IMR-90 (cell line): ENCODE data around the gene PLXNA1. TPM values are rescaled to one million over a fixed set of nuclear protein-coding genes. Genes with fewer than 3 reads are reported as not detected.

Experiments
- ATAC-seq: fragments of 200-7000 bp; cut with Tn5 transposase; 2 replicates; pipeline ENCODE4 v1.9.1; 2020; ENCODE audit warnings: low read depth, mild to moderate bottlenecking, moderate library complexity
- BruUV-seq: library from RNA; stranded (reverse); fragments of 400-500 nt; replicated peaks from 2 replicates; lab custom pipeline; 2021; lab: Mats Ljungman, UMichigan
- CTCF ChIA-PET: fragments of 300-600 bp; formaldehyde crosslinking; extraction: SDS; loops from one replicate; lab custom pipeline; 2021; ENCODE audit warnings: antibody characterized with exemption; lab: Yijun Ruan, JAX
- POLR2A ChIA-PET: fragments of 300-600 bp; sonication (Branson Sonifier 250); formaldehyde crosslinking; loops from one replicate; lab custom pipeline; 2022; ENCODE audit warnings: antibody characterized with exemption; ENCODE audit not compliant: unreplicated experiment; lab: Charles Lee
- DNase-seq: peaks from one replicate; pipeline ENCODE4 v3.0.0; 2013
- H2AFZ ChIP-seq: replicated peaks from 2 replicates; pipeline ENCODE3; 2013; ENCODE audit warnings: low read length, mild to moderate bottlenecking; ENCODE audit not compliant: poor library complexity
- H2AK5ac ChIP-seq: 2 replicates; pipeline ENCODE4 v1.6.1; 2013; ENCODE audit warnings: low read depth, low read length, inconsistent platforms
- H2AK9ac ChIP-seq: replicated peaks from 2 replicates; pipeline ENCODE3; 2013; ENCODE audit warnings: mild to moderate bottlenecking, low read depth, low read length, moderate library complexity; ENCODE audit not compliant: poor library complexity
- H2BK120ac ChIP-seq: 2 replicates; pipeline ENCODE4 v1.6.1; 2013; ENCODE audit warnings: low read depth, low read length, inconsistent platforms
- H2BK15ac ChIP-seq: 3 replicates; pipeline ENCODE4 v1.6.1; 2013; ENCODE audit warnings: low read depth, low read length, inconsistent platforms
- H2BK20ac ChIP-seq: 2 replicates; pipeline ENCODE4 v1.6.1; 2013; ENCODE audit warnings: low read depth, mild to moderate bottlenecking, inconsistent platforms, low read length, moderate library complexity
- H2BK5ac ChIP-seq: 2 replicates; pipeline ENCODE4 v1.6.1; 2013; ENCODE audit warnings: mild to moderate bottlenecking, low read depth, low read length, inconsistent platforms; ENCODE audit not compliant: poor library complexity, severe bottlenecking
- H3K14ac ChIP-seq: replicated peaks from 2 replicates; pipeline ENCODE4 v1.6.1; 2013; ENCODE audit warnings: low read depth, low read length, inconsistent platforms
- H3K18ac ChIP-seq: 2 replicates; pipeline ENCODE4 v1.6.1; 2013; ENCODE audit warnings: low read depth, low read length, control low read depth
- H3K23ac ChIP-seq: 2 replicates; pipeline ENCODE4 v1.6.1; 2013; ENCODE audit warnings: low read depth, low read length, inconsistent platforms
- H3K27ac ChIP-seq: 2 replicates; pipeline ENCODE4 v1.5.1; 2013; ENCODE audit warnings: mild to moderate bottlenecking, control low read depth, low read length; ENCODE audit not compliant: insufficient read depth
- H3K27me3 ChIP-seq: 2 replicates; pipeline ENCODE4 v1.6.1; 2013; ENCODE audit warnings: low read length; ENCODE audit not compliant: control insufficient read depth, insufficient read depth
- H3K36me3 ChIP-seq: 2 replicates; pipeline ENCODE4 v1.6.1; 2013; ENCODE audit warnings: low read length, mixed read lengths; ENCODE audit not compliant: control insufficient read depth, insufficient read depth
- H3K4ac ChIP-seq: 2 replicates; pipeline ENCODE4 v1.6.1; 2013; ENCODE audit warnings: low read depth, low read length, inconsistent platforms
- H3K4me1 ChIP-seq: 2 replicates; pipeline ENCODE4 v1.6.1; 2013; ENCODE audit warnings: low read length, mixed read lengths; ENCODE audit not compliant: control insufficient read depth, insufficient read depth
- H3K4me2 ChIP-seq: 2 replicates; pipeline ENCODE4 v1.6.1; 2013; ENCODE audit warnings: low read depth, mild to moderate bottlenecking, control low read depth, low read length, moderate library complexity
- H3K4me3 ChIP-seq: 2 replicates; pipeline ENCODE4 v1.5.1; 2013; ENCODE audit warnings: low read depth, mild to moderate bottlenecking, control low read depth, low read length, moderate library complexity; ENCODE audit not compliant: insufficient read depth
- H3K56ac ChIP-seq: 2 replicates; pipeline ENCODE4 v1.6.1; 2013; ENCODE audit warnings: low read length, inconsistent platforms; ENCODE audit not compliant: insufficient read depth; ENCODE audit errors: extremely low read depth
- H3K79me1 ChIP-seq, 2 experiments: 2 replicates each; pipeline ENCODE4 v1.6.1; 2013; ENCODE audit warnings: low read length in 2 of 2, inconsistent platforms in 1 of 2, low read depth in 1 of 2
- H3K9ac ChIP-seq: 2 replicates; pipeline ENCODE4 v1.6.1; 2013; ENCODE audit warnings: low read depth, low read length, control low read depth
- H3K9me1 ChIP-seq: 2 replicates; pipeline ENCODE4 v1.6.1; 2013; ENCODE audit warnings: low read length, inconsistent platforms; ENCODE audit not compliant: insufficient read depth
- H3K9me3 ChIP-seq: 2 replicates; pipeline ENCODE4 v1.6.1; 2013; ENCODE audit warnings: low read length; ENCODE audit not compliant: control insufficient read depth, insufficient read depth
- H4K20me1 ChIP-seq: 2 replicates; pipeline ENCODE4 v1.6.1; 2013; ENCODE audit warnings: low read length, inconsistent platforms; ENCODE audit not compliant: insufficient read depth
- H4K5ac ChIP-seq: 2 replicates; pipeline ENCODE4 v1.6.1; 2013; ENCODE audit warnings: mild to moderate bottlenecking, low read depth, low read length, control low read depth
- H4K8ac ChIP-seq, 2 experiments: 2 replicates each; pipeline ENCODE4 v1.6.1; 2013; ENCODE audit warnings: low read depth in 2 of 2, low read length in 2 of 2, control low read depth in 1 of 2, inconsistent platforms in 1 of 2
- H4K91ac ChIP-seq: 2 replicates; pipeline ENCODE4 v1.6.1; 2013; ENCODE audit warnings: low read depth, low read length, inconsistent platforms; ENCODE audit not compliant: insufficient read depth
- BHLHE40 ChIP-seq: fragments of 150-350 bp; IDR thresholded peaks from 2 replicates; pipeline ENCODE4 v1.6.1; 2016; ENCODE audit warnings: mild to moderate bottlenecking, low read depth, low read length
- CEBPB ChIP-seq: IDR thresholded peaks from 2 replicates; pipeline ENCODE4 v1.6.1; 2012; ENCODE audit warnings: low read depth, low read length, improper control_type of control experiment
- FOS ChIP-seq: fragments of 150-350 bp; IDR thresholded peaks from 2 replicates; pipeline ENCODE4 v1.6.1; 2016; ENCODE audit warnings: low read depth, low read length
- MXI1 ChIP-seq: IDR thresholded peaks from 2 replicates; pipeline ENCODE4 v1.6.1; 2012; ENCODE audit warnings: low read depth, mild to moderate bottlenecking, low read length, moderate library complexity, borderline replicate concordance
- NFE2L2 ChIP-seq: fragments of 150-350 bp; IDR thresholded peaks from 2 replicates; pipeline ENCODE4 v1.6.1; 2016; ENCODE audit warnings: low read depth, mild to moderate bottlenecking, low read length
- POLR2A ChIP-seq: IDR thresholded peaks from 2 replicates; pipeline ENCODE4 v1.6.1; 2012; ENCODE audit warnings: mild to moderate bottlenecking, low read depth, low read length
- RCOR1 ChIP-seq: IDR thresholded peaks from 2 replicates; pipeline ENCODE4 v1.6.1; 2012; ENCODE audit warnings: mild to moderate bottlenecking, low read length, improper control_type of control experiment; ENCODE audit not compliant: insufficient replicate concordance
- RFX5 ChIP-seq: IDR thresholded peaks from 2 replicates; pipeline ENCODE4 v1.8.0; 2012; ENCODE audit warnings: low read depth, mild to moderate bottlenecking, low read length, moderate library complexity
- WGBS, 2 experiments: methylation state at CpG; one replicate each; pipeline versions ENCODE4 v1.1.5 to v1.1.7; 2013; ENCODE audit warnings: missing lambda C conversion rate in 2 of 2; ENCODE audit not compliant: insufficient read length in 1 of 2; ENCODE audit errors: extremely low coverage in 2 of 2; 5-methylcytosine and 5-hydroxymethylcytosine counted together
- dilution Hi-C: fragments of 300-500 bp; cut with HindIII; formaldehyde crosslinking; loops from one replicate; pipeline ENCODE4 v1.14.3; 2018; ENCODE audit warnings: low sequenced_read_pairs; ENCODE audit not compliant: unreplicated experiment
- in situ Hi-C: fragments of 300-500 bp; cut with MboI; formaldehyde crosslinking; loops from 3 replicates; pipeline ENCODE4 v1.14.3; 2019; ENCODE audit warnings: low sequenced_read_pairs, inconsistent platforms, mixed read lengths
- intact Hi-C: fragments of 100-400 bp; cut with micrococcal nuclease; formaldehyde crosslinking; loops from 2 replicates; pipeline ENCODE4 v1.10.0; 2022
- polyA plus RNA-seq, 3 experiments: library from polyadenylated mRNA; depleted of rRNA; stranded (reverse); fragments of >200 nt; gene quantifications; 2 replicates each; pipeline ENCODE4 v1.2.3, GENCODE V29; 2012; ENCODE audit warnings: low replicate concordance in 1 of 3
- total RNA-seq: library from RNA; depleted of rRNA; stranded (reverse); fragments of >200 nt; gene quantifications from 2 replicates; pipeline ENCODE4 v1.2.3, GENCODE V29; 2012

Gene PLXNA1
- total and polyA plus RNA-seq, 2 of the 4 experiments (the other 2 are of a cell fraction), result 13.6 to 49.4 TPM

GRCh38 chr3:126957776-126958637 lies 24.9 kb upstream of the PLXNA1 start:
- POLR2A ChIA-PET, result no interaction called here
- dilution Hi-C loops, result no loop called here
- WGBS, 2 experiments, result 100% methylated on average over 1 of the region's 14 CpGs; no CpG with 5 or more reads in 1 of the 2 experiments

More at GRCh38 chr3:126957776-126958637, 24.9 kb upstream of the PLXNA1 start:
- Histone ChIP-seq H3K14ac (no peak overlapping the region), H3K27me3 (no peaks in the 10 kb centered on the region), H4K20me1 (no peaks in the 10 kb centered on the region), H3K9me3 (no peaks in the 10 kb centered on the region), H4K91ac (no peak overlapping the region), H2AFZ (no peak overlapping the region), H3K9ac (no peak overlapping the region), H2AK9ac (no peak overlapping the region), H3K4me3 (no peak overlapping the region), H3K4me2 (no peak overlapping the region), H3K4me1 (peaks cover 15% of the 10 kb centered on the region; the same call in 1 of the 2 replicates), H3K27ac (no peak overlapping the region), H3K4ac (no peak overlapping the region), H4K5ac (no peak overlapping the region), H3K36me3 (no peaks in the 10 kb centered on the region), H4K8ac (no peak overlapping the region), H2BK15ac (no peak overlapping the region), H2BK5ac (no peak overlapping the region), H2BK20ac (no peak overlapping the region), H2BK120ac (no peak overlapping the region), H3K56ac (no peak overlapping the region), H3K23ac (no peak overlapping the region), H2AK5ac (no peak overlapping the region), H3K9me1 (0 out of 2 replicates have a peak, but pooled peaks cover 3% of the 10 kb centered on the region), H3K18ac (no peak overlapping the region), H3K79me1 (no peaks in the 10 kb centered on the region)
- no peak for DNase-seq
- CTCF ChIA-PET, result interaction anchor here (0.5 to 0.8 kb wide), 2 partner anchors 16 to 304 kb away, joined by 3 to 7 read pairs; no protein-coding TSS in a partner anchor
- BruUV-seq, result no TSS peak
- TF ChIP-seq FOS (no peak), MXI1 (no peak), BHLHE40 (no peak), RCOR1 (no peak), POLR2A (no peak), RFX5 (no peak), CEBPB (no peak), NFE2L2 (no peak)
- ATAC-seq, result no peak
- in situ Hi-C loops, result no loop called here
- intact Hi-C loops, result no loop called here
